NOMO-1 (cell line): ENCODE results near the gene MAN2B2.
"Not testable (repeated sequence)": the region's sequence is repeated elsewhere in the genome, so short reads cannot be mapped to it uniquely, and the experiment has no call there.

Source experiments
- DNase-seq, 2 experiments: peaks; one replicate each; lab custom pipeline; 2025; ENCODE audit not compliant: unreplicated experiment in 2 of 2; lab: John Stamatoyannopoulos, UW

Gene MAN2B2

DNA sequence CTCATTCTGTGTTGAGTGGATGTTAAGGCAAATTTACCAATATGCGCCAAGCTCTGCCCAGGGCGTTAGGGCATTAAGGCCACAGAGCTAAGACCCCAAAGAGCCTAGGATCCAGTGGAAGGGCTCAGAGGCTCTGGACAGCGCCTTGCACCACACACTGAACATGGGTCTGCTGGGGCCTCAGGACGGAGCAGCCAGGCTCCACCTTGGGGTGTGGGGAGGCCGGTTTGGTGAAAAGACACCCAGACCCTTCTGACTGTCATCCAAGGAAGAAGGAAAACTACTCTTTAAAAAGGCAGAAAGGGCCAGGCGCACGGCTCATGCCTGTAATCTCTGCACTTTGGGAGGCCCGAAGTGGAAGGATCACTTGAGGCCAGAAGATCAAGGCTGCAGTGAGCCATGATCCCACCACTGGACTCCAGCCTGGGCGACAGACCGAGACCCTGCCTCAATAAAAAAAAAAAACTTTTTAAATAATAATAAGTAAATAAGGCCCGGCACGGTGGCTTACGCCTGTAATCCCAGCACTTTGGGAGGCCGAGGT lies 64.2 kb downstream of the MAN2B2 start:
- DNase-seq = no peak

DNA sequence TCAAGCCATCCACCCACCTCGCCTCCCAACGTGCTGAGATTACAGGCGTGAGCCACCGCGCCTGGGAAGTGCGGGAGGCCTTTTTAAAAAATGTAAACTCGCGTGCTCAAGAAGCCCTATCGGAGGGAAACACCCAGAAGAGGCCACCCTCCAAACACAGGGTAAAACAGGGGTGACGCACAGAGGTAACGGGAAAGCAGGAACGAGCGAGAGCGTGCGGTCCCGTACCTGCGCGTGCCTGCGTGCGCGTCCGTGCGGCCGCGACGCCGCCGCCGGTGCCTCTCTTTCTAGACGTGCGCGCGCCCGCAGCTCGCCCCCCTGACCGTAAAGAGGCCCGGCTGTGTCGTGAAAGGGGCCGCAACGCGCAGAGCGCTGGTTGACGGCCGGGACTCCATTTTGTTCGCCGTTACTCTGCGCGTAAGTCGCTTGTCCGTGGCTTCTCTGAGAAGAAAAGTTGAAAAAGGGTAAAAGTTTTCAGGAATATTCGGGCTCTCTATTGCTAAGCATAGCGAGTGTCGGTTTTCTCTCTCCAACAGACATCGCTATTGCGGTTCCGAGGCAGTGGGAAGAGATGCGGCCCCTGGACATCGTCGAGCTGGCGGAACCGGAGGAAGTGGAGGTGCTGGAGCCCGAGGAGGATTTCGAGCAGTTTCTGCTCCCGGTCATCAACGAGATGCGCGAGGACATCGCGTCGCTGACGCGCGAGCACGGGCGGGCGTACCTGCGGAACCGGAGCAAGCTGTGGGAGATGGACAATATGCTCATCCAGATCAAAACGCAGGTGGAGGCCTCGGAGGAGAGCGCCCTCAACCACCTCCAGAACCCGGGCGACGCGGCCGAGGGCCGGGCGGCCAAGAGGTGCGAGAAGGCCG lies 65.5 kb downstream of the MAN2B2 start, which contains the start of gene MRFAP1:
MRFAP1 (plus strand) TSS at position 394 of the 872 bp plus-strand sequence; CDS start at position 572, 178 bp downstream.
- peak; percentile 94 to 98 for DNase-seq

DNA sequence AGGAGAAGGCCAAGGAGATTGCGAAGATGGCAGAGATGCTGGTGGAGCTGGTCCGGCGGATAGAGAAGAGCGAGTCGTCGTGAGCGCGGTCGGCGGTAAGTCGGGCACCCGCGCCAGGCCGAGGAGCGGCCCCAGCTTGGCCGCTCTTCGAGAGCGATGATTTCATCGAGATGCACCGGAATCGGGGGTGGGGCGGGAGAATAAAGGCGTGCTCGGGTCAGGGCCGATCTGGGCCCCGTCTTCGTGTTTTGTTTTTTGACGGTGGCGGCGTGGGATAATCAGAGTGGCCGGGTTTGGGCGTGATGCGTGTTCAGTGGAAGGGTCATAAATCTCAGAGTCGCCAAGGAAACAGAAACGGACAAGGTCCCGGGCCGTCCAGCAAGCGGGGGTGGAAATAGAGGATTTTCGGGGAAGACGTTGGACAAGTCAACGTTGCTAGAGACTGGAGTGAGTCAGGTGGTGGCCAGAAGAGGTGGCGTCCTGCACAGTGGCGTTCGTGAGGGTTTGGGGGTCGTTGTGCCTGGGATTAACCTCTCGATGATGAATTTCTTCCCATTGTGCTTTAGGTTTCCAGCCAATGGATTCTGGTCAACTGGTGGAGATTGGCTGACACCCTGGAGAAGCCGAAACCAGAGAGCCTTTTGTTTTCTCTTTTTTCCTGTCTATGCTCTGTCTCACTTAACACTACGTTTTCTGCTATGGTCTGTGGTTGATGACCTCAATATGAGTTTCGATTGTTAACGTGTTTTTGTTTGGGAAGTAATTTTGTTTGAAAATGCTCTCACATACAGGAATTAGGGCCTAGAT lies 66.4 kb downstream of the MAN2B2 start:
- DNase-seq = peak in 1 of 2 experiments; percentile 24

DNA sequence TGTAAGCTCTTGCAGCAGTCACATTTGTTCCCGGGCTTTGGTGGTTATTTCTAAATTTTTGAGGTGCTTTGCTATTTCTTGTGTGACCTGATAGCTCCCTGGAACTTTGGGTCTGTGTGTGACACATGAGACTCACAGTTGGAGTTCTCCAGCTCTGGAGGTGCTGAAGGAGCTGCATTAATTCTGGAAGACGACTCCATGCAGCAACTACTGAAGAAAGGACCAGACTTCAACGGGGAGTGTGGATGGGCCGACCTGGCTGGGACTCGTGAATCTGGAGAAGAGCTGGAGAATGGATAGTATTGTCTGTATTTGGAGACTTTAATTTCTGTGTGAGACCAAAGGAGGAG lies 67.0 kb downstream of the MAN2B2 start:
- DNase-seq = no peak

DNA sequence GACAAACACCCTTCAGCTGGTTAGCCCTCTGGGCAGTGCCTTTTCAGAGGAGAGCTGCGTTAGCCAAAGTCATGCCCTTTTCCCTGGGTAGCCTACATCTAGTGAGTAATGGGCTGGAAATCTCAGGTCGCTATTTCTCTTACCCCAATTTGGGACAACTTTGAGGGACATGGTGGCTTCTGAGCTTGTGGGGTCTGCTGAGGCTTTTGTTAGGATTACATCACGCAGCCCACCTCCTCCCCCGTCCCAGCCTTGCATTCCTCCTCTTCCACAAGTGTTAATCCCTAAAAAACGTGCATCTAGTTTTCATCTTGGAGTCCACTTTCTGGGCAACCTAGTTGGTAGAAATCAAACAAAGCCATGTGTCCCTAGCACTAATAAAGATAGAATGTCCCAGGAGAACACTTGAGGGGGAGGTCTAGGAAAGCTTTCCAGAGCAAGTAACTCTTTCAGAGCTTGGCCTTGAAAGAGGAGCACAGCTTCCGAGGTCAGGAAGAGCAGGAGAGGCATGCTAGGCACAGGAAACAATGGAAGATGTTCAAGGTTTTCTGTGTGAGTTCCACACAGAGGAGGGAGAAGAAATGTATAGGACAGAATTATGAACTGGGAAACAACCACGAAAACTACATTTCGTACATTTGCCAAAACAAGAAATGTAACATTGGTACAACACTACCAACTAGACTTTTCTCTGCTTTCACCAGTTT lies 68.3 kb downstream of the MAN2B2 start:
- no peak for DNase-seq

DNA sequence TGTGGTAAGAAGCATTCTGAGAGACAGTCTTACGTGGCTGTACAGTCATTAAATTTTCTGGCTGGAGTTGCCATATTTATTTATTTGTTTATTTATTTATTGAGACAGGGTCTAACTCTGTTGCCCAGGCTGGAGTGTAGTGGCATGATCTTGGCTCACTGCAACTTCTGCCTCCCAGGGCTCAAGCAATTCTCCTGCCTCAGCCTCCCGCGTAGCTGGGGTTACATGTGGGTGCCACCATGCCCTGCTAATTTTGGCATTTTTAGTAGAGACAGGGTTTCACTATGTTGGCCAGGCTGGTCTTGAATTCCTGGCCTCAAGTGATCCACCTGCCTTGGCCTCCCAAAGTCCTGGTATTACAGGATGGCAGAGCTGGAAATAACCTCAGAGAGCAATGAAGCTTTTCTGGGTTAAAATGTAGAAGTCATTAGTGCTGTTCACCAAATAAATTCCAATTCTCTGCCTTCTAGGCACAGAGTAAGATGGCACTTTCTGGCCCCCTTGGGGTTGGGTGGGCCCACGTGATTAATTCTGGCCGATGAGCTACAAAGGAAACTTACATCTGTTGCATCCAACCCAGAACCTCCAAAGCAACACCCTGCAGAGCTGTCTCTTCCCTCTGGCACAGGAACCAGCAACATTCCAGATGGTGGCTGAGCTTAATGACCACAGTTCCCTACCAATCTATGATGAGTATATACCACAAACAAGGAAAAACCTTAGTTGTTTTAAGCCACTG lies 70.0 kb downstream of the MAN2B2 start:
- no peak for DNase-seq

DNA sequence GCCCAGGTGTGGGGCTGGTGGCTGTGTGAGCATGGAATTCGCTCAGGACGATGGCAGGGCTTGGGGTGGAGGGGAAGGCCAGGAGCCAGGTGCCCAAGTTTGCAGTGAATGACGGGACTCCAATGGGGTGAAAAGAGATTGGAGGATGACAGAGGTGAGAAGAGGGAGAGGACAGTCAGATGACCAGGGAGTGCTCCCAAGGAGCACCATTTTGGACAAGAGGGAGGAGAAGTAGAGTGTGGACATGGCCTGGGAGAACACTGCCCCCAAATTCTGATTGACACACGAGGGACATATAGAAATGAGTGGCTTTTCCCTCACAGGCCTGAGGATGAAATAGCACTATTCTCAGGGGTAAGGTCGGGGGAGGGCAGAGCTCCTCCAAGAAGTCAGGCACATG lies 72.2 kb downstream of the MAN2B2 start:
- DNase-seq = no peak

DNA sequence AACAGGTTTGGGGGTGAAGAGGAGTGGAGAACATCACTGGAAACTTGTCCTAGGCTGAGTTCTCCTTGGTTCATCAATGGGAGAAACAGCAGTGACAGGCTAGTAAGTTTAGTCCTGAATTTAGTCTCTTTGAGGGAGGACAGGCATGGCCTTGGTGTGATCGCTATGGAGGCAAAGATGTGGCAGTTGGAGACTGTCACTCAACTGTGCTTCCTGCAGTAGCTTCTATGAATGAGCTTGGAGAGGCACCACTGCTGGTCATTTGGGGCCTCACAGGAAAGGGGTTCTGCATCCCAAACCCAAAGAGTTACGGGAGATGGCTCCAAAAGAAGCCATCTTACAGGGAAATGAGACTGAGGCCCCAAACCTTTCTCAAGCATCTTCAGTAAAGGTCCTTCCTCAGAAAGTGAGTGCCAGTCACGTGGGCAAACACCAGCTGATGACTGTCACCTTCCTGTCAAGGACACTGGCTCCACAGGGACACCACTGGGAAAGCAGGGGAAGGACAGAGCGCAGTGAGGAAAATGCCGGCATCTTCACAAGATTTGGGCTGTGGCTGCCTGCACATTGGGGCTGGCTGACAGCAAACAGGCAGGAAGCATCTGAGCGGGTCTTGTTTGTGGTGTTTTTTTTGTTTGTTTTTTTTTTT lies 72.7 kb downstream of the MAN2B2 start:
- no peak for DNase-seq

DNA sequence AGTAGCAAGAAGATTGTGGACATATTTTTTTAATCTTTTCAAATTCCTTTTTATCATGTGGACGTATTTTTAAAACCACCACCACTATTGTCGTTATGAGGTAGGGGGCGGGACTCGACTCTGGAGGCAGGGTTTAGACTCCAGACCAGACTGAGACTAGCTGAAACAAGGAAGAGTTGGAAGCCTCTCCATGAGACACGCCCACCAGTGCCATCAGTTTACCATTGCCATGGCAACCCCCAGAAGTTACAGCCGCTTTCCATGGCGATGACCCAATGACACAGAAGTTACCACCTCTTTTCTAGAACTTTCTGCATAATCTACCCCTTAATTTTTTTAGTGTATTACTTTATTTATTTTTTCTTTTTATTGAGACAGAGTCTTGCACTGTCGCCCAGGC lies 74.2 kb downstream of the MAN2B2 start:
- no peak for DNase-seq

DNA sequence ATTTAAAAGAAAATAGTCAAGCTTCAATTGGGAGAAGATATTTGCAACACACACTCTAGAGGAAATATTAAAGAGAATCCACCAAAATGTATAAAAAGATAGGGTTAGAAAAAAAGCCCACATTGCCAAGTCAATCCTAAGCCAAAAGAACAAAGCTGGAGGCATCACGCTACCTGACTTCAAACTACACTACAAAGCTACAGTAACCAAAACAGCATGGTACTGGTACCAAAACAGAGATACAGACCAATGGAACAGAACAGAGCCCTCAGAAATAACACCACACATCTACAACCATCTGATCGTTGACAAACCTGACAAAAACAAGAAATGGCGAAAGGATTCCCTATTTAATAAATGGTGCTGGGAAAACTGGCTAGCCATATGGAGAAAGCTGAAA lies 79.2 kb downstream of the MAN2B2 start:
- not testable (repeated sequence) for DNase-seq

DNA sequence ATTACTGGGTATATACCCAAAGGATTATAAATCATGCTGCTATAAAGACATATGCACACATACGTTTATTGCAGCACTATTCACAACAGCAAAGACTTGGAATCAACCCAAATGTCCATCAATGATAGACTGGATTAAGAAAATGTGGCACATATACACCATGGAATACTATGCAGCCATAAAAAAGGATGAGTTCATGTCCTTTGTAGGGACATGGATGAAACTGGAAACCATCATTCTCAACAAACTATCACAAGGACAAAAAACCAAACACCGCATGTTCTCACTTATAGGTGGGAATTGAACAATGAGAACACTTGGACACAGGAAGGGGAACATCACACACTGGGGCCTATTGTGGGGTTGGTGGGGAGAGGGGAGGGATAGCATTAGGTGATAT lies 80.3 kb downstream of the MAN2B2 start:
- DNase-seq = not testable (repeated sequence)

DNA sequence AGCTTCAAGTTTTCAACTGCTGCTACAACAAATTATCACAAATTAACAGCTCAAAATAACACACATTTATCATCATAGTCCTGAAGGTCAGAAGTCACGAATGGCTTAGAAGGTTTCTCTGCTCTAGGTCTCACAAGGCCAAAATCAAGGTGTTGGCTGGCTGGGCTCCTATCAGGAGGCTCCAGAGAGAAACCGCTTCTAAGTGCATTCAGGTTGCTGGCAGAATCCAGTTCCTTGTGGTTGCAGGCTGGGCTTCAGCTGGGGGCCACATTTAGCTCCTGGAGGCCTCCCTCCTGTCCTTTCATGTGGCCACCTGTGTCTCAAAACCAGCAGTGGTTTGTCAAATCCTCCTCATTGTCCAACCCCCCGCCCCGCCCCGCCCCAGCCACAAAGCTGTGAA lies 80.9 kb downstream of the MAN2B2 start:
- DNase-seq = no peak

DNA sequence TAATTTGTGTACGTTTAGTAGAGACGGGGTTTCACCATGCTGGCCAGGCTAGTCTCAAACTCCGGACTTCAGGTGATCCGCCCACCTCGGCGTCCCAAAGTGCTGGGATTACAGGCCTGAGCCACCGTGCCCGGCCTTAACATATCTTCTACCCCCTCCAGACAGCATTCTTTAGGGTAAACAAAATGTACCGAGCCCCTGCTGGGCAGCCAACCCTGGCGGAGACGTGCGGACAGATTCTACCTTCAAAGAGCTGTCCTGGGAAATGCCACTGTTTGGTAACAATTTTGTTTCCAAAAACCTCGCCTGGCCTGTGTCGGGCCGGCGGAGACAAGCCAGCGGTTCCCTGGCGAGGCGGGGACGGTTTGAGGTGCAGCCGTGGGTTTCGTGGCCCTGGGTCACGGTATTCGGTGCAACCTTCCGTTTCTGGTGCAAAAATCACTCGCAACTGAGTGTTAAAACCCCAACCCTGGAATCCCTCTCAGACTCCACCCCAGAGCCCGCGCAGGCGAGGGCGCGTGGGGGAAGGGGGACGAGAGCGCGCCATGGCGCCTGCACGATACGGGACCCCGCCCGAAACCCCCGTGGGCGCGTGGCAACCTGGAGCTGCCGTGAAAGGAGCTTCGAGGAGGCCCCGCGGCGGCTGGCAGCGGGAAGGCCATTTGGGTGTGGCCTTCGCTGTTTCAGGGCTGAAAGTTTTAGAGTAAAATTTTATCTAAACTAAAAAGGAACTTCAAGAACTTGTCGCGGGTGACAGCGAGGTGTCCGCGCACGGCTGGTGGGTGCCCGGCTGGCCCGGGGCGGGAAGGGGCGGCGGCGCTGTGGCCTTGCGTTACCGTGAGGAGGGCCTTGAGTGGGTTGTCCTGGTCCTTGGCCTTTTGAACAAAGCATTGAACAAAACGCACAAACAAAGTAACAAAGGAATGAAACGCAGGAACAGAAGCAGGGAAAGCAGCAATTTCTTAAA lies 82.5 kb downstream of the MAN2B2 start:
- no peak for DNase-seq

DNA sequence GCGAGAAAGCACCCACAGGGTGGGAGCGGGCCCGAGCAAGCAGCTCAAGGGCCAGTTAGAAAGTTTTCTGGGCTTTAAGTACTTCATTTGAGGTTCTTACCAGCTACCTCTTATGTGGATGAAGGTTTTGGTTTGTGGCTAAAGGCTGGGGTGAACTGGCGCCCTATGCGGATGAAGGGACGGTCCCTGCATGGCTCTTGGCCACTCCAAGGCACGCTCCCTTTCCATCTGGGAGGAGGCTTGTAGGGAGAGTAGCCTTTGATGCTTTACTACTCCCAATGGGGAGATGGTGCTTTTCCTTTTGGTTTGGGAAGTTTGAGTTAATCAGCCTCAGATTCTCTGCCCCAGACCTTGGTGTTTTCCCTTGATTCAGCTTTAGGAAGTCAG lies 83.2 kb downstream of the MAN2B2 start:
- no peak for DNase-seq

DNA sequence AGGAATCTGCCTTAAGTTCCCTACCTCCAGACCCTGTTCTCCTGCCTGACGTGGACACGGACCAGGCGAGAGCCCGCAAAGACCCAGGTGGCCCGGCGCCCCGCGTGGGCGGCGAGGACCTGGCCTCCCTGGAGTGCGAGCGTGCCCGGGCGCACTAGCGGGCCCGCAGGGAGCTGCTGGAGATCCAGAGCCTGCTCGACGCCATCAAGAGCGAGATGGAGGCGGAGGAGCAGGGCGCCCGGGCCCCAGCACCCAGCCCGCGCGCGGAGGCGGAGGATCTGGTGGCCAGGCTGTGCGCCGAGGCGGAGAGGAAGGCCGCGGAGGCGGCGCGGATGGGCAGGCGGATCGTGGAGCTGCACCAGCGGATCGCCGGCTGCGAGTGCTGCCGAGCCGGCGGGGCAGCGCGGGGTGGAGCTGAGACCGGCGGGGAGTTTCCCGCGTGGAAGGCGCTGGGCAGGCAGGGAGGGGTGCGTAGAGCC lies 83.6 kb downstream of the MAN2B2 start:
- no peak for DNase-seq

DNA sequence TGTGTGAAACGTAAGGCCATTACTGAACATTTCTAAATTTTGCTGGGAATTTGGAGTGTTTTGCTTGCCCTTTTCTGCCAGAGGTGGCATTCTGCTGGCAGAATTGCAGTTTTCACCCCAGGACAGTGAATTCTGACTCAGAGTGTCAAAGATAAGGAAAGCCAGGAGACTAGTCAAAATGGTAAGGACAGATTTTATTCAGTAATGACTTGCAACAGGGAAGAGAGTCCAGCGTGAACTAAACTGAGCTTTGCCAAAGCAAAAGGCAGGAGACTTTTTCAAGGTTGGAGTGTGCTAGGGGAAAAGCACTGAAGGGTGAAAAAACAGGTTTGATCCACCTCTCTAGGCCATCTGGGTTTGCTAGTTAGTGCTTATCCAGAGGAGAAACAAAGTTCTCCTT lies 84.9 kb downstream of the MAN2B2 start:
- no peak for DNase-seq

DNA sequence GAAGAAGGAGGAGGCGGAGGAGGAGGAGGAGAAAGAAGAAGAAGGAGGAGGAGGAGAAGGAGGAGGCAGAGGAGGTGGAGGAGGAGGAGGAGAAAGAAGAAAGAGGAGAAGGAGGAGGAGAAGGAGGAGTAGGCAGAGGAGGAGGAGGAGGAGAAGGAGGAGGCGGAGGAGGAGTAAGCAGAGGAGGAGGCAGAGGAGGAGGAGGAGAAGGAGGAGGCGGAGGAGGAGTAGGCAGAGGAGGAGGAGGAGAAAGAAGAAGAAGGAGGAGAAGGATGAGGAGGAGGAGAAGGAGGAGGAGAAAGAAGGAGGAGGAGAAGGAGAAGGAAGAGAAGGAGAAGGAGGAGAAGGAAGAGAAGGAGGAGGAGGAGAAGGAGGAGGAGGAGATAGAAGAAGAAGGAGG lies 85.4 kb downstream of the MAN2B2 start:
- no peak for DNase-seq

DNA sequence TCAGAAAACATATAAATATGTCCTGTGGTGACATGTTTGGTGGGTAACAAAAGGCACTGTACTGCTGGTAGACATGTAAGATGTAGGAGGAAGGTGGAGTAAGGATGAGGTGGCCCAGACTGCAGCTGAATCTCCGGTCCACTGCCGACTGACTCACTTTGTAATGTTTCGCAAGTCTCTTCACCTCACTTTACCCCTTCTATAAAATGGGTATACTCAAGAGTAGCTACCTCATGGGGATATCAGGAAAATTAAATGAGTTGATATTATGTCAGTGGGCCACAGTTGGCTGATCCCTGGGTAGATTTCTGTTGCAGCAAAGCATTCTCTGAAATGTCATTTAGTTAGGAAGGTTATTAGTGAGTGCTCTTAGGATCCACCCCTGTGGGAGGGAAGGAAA lies 87.6 kb downstream of the MAN2B2 start:
- no peak for DNase-seq
